Endothelial cell of umbilical vein (primary cell): ENCODE measurements around the gene PLCXD3. TPM values are rescaled to one million over a fixed set of nuclear protein-coding genes. Genes with fewer than 3 reads are reported as not detected.

Experiments used
- BruUV-seq: library from RNA; stranded (reverse); fragments of 400-500 nt; replicated peaks from 2 replicates; lab custom pipeline; 2021; lab: Mats Ljungman, UMichigan
- CTCF ChIA-PET: fragments of 300-600, 350-600 bp; sonication (Branson Sonifier 250); formaldehyde crosslinking; loops from one replicate; lab custom pipeline; 2021; ENCODE audit warnings: antibody characterized with exemption, inconsistent platforms; lab: Charles Lee
- POLR2A ChIA-PET: fragments of 300-600, 350-600 bp; sonication (Branson Sonifier 250); formaldehyde crosslinking; loops from one replicate; lab custom pipeline; 2021; ENCODE audit warnings: antibody characterized with exemption, inconsistent platforms; lab: Charles Lee
- DNase-seq: peaks from one replicate; pipeline ENCODE4 v3.0.0-alpha.2; 2011; ENCODE audit warnings: low read depth, low spot score
- FAIRE-seq: peaks from 2 replicates; lab custom pipeline; 2011; peaks lifted over from hg19 to GRCh38; lab: Jason Lieb, UNC
- H2AFZ ChIP-seq: 2 replicates; pipeline ENCODE4 v1.6.0; 2012; ENCODE audit warnings: low read depth, low read length, control low read depth, inconsistent platforms
- H3K27ac ChIP-seq: 2 replicates; pipeline ENCODE4 v1.5.1; 2011; ENCODE audit warnings: low read depth, mild to moderate bottlenecking, control low read depth, low read length, moderate library complexity; ENCODE audit not compliant: insufficient read depth
- H3K27me3 ChIP-seq, 2 experiments: 2 replicates each; pipeline versions ENCODE4 v1.6.0 to v1.6.1; 2011; ENCODE audit warnings: low read length in 2 of 2, mixed read lengths in 1 of 2; ENCODE audit not compliant: control insufficient read depth in 2 of 2, insufficient read depth in 2 of 2
- H3K36me3 ChIP-seq, 2 experiments: 2 replicates in 1 of 2; 3 replicates in 1 of 2; pipeline ENCODE4 v1.5.1; 2011; ENCODE audit warnings: low read length in 2 of 2, mild to moderate bottlenecking in 1 of 2, moderate library complexity in 1 of 2; ENCODE audit not compliant: control insufficient read depth in 2 of 2, insufficient read depth in 2 of 2; ENCODE audit errors: extremely low read depth in 1 of 2
- H3K4me1 ChIP-seq: 3 replicates; pipeline ENCODE4 v1.5.1; 2011; ENCODE audit warnings: mild to moderate bottlenecking, low read length; ENCODE audit not compliant: control insufficient read depth, insufficient read depth; ENCODE audit errors: extremely low read depth
- H3K4me2 ChIP-seq: 2 replicates; pipeline ENCODE4 v1.6.1; 2011; ENCODE audit warnings: low read length, control low read depth, mixed read lengths; ENCODE audit not compliant: insufficient read depth
- H3K4me3 ChIP-seq, 3 experiments: fragments of 200-600 bp in 1 of 3; sonication (generic), shearing (Covaris generic) in 1 of 3; replicated peaks in 1 of 3; 2 replicates each; pipeline ENCODE4 v1.5.1; 2011 to 2016; ENCODE audit warnings: control low read depth in 3 of 3, low read length in 3 of 3, mild to moderate bottlenecking in 2 of 3, inconsistent platforms in 1 of 3, low read depth in 1 of 3, moderate library complexity in 1 of 3; ENCODE audit not compliant: insufficient read depth in 1 of 3
- H3K79me2 ChIP-seq: 2 replicates; pipeline ENCODE4 v1.6.0; 2012; ENCODE audit warnings: low read length, inconsistent platforms; ENCODE audit not compliant: control insufficient read depth, insufficient read depth
- H3K9ac ChIP-seq: replicated peaks from 2 replicates; pipeline ENCODE3; 2011; ENCODE audit warnings: low read length, control low read depth; ENCODE audit not compliant: insufficient read depth; ENCODE audit errors: extremely low read depth
- H3K9me1 ChIP-seq: replicated peaks from 3 replicates; pipeline ENCODE4 v1.6.0; 2011; ENCODE audit warnings: mild to moderate bottlenecking, low read length; ENCODE audit not compliant: control insufficient read depth, insufficient read depth; ENCODE audit errors: extremely low read depth
- H3K9me3 ChIP-seq: replicated peaks from 2 replicates; pipeline ENCODE4 v1.5.1; 2012; ENCODE audit warnings: low read length, inconsistent platforms; ENCODE audit not compliant: control insufficient read depth, insufficient read depth
- H4K20me1 ChIP-seq: replicated peaks from 2 replicates; pipeline ENCODE3; 2011; ENCODE audit warnings: mild to moderate bottlenecking, low read length; ENCODE audit not compliant: control insufficient read depth, insufficient read depth; ENCODE audit errors: extremely low read depth
- CTCF ChIP-seq, 2 donors: IDR thresholded peaks; 1 replicate in 1 of 2; 2 replicates in 1 of 2; pipeline ENCODE4 v1.5.1; 2011; ENCODE audit warnings: low read length in 2 of 2, mild to moderate bottlenecking in 2 of 2, moderate library complexity in 2 of 2, control low read depth in 1 of 2, inconsistent platforms in 1 of 2, low read depth in 1 of 2; ENCODE audit not compliant: insufficient read depth in 1 of 2; ENCODE audit errors: extremely low read depth in 1 of 2
- EZH2 ChIP-seq: IDR thresholded peaks from 2 replicates; pipeline ENCODE4 v1.6.1; 2012; ENCODE audit warnings: borderline replicate concordance, low read depth, mild to moderate bottlenecking, moderate library complexity, low read length, inconsistent platforms; ENCODE audit not compliant: severe bottlenecking
- FOS ChIP-seq: IDR thresholded peaks from 2 replicates; pipeline ENCODE4 v1.6.1; 2011; ENCODE audit warnings: mild to moderate bottlenecking, low read length, moderate library complexity, borderline replicate concordance; ENCODE audit not compliant: insufficient read depth
- GATA2 ChIP-seq: IDR thresholded peaks from 2 replicates; pipeline ENCODE4 v1.7.0; 2011; ENCODE audit warnings: low read depth, mild to moderate bottlenecking, moderate library complexity, mixed read lengths, low read length; ENCODE audit not compliant: insufficient read length, insufficient read depth
- JUN ChIP-seq: IDR thresholded peaks from 2 replicates; pipeline ENCODE4 v1.6.1; 2011; ENCODE audit warnings: borderline replicate concordance, low read depth; ENCODE audit not compliant: insufficient read length, insufficient read depth
- MAX ChIP-seq: IDR thresholded peaks from 2 replicates; pipeline ENCODE4 v1.6.1; 2011; ENCODE audit not compliant: insufficient read depth, insufficient read length
- MYC ChIP-seq: IDR thresholded peaks from one replicate; pipeline ENCODE4 v1.6.1; 2011; ENCODE audit warnings: mild to moderate bottlenecking, low read depth, low read length
- POLR2A ChIP-seq: IDR thresholded peaks from 2 replicates; pipeline ENCODE4 v1.6.1; 2012; ENCODE audit warnings: low read depth, mild to moderate bottlenecking, control low read depth, low read length
- POLR2AphosphoS5 ChIP-seq: IDR thresholded peaks from 2 replicates; pipeline ENCODE4 v1.6.1; 2012; ENCODE audit warnings: low read depth, mild to moderate bottlenecking, control low read depth, low read length, moderate library complexity; ENCODE audit not compliant: insufficient read depth
- dilution Hi-C: fragments of 300-500 bp; cut with MboI; formaldehyde crosslinking; loops from one replicate; pipeline ENCODE4 v1.15.0; 2019; ENCODE audit warnings: low sequenced_read_pairs; ENCODE audit not compliant: extremely low pct_ligation_motif_present
- intact Hi-C: fragments of 100-400 bp; cut with micrococcal nuclease; formaldehyde crosslinking; loops from one replicate; pipeline ENCODE4 v1.10.0; 2022
- polyA plus RNA-seq, 4 experiments: library from polyadenylated mRNA; depleted of rRNA in 3 of 4; stranded (reverse) in 3 of 4; unstranded in 1 of 4; fragments of >200 nt; gene quantifications; 2 replicates each; pipeline versions ENCODE4 v1.2.1 to v1.2.3, GENCODE V29; 2011 to 2012; ENCODE audit warnings: missing spikeins in 1 of 4
- total RNA-seq: library from RNA; stranded (reverse); gene quantifications from 2 replicates; pipeline ENCODE4 v1.2.3, GENCODE V29; 2021

PLCXD3 gene
- total and polyA plus RNA-seq, 2 donors (not counting 3 experiments of a cell fraction or from before 2014, with no cell fraction given) = not detected

- CTCF ChIA-PET = no interaction called here
Measured at GRCh38 chr5:41349846-41350245, 160.6 kb downstream of the PLCXD3 start.

More at GRCh38 chr5:41349846-41350245, 160.6 kb downstream of the PLCXD3 start:
- no peak overlapping the region for H3K4me2 ChIP-seq
- FAIRE-seq (no peak), DNase-seq (no peak)
- H3K27ac ChIP-seq = no peak overlapping the region
- no peak for TF ChIP-seq JUN
- TF ChIP-seq FOS = no peak
- TF ChIP-seq MAX = no peak
- no peak for TF ChIP-seq POLR2AphosphoS5
- TF ChIP-seq GATA2 = no peak
- no peak for TF ChIP-seq EZH2
- TF ChIP-seq CTCF (IDR thresholded peaks at IDR 0.05; ENCODE audit: extremely low read depth in 1 of 2, insufficient read depth in 1 of 2, low read depth in 1 of 2, low read length in 2 of 2) = no peak
- no peak for TF ChIP-seq POLR2A
- no peak for TF ChIP-seq MYC
- no peak overlapping the region for H2AFZ ChIP-seq
- H3K9me1 ChIP-seq = no peaks in the 10 kb centered on the region
- no peaks in the 10 kb centered on the region for H3K27me3 ChIP-seq
- no TSS peak for BruUV-seq
- POLR2A ChIA-PET = no interaction called here
- no peaks in the 10 kb centered on the region for H4K20me1 ChIP-seq
- H3K9ac ChIP-seq = no peak overlapping the region
- H3K36me3 ChIP-seq = no peaks in the 10 kb centered on the region
- intact Hi-C loops (loop anchor here (10.0 kb wide), 1 partner anchor 445 kb away; the partner anchor contains the start of gene C7), dilution Hi-C loops (no loop called here)
- no peaks in the 10 kb centered on the region for H3K9me3 ChIP-seq
- no peak overlapping the region for H3K4me3 ChIP-seq
- no peaks in the 10 kb centered on the region for H3K4me1 ChIP-seq
- H3K79me2 ChIP-seq = no peaks in the 10 kb centered on the region
